Measurements from ENCODE around the gene PLA2G4E. TPM values are rescaled to one million over a fixed set of nuclear protein-coding genes. Genes with fewer than 3 reads are reported as not detected.

Gene PLA2G4E
- total RNA-seq, 4 donors from 2014 or later: not detected

DNA sequence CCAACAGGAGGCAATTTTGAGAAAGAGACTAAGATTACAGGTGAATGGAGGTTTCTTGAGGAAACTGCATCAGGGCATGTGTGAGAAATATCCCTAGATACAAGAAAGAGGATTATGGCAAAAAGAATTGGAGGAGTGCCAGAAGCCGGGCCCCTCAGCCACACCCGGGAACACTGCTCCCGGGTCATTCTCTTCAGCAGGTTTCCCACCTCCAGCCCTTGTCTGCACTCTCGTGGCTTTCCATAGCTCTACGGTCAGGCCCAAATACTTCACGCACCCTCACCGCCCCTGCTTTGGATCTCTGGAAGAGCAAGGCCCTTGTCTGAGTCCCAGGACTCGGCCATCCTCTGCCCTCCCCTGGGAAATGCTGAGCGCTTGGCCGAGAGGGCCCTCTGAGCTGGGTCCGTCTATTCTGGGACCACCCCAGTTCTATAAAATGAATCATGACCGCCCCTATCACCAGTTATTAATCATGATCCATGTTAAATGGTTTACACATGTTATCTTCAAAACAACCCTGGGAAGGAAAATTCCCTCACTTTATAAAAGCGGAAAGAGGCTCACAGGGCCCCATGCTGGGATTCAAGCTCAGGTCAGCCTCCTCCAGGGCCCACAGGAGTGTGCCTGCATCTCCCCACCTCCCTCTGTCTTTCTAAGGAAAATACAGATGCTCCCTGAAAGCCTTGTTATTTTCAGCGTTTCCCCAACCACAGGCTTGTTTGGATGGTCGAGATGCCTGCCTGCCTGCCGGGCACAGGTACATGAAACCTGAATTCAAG, 88.1 kb downstream of the PLA2G4E start:
- H3K27me3 ChIP-seq: no peaks in the 10 kb centered on the region
- DNase-seq (no peak), ATAC-seq (no peak)
- peaks cover 24 to 53% of the 10 kb centered on the region in 2 donors for H3K4me1 ChIP-seq
- intact Hi-C loops (cut with DNase I; ENCODE audit: low total_unique reads) (no loop called here), in situ Hi-C loops (cut with MboI; ENCODE audit: low sequenced_read_pairs in 4 of 4) (no loop called here)
- peak overlapping the region in 3 of 4 donors; percentile 62 to 69 (median 69) for H3K27ac ChIP-seq
- no peaks in the 10 kb centered on the region for H3K36me3 ChIP-seq
- no peak overlapping the region for H3K4me3 ChIP-seq
- H3K9me3 ChIP-seq: no peaks in the 10 kb centered on the region
- TF ChIP-seq, protein P1, sequence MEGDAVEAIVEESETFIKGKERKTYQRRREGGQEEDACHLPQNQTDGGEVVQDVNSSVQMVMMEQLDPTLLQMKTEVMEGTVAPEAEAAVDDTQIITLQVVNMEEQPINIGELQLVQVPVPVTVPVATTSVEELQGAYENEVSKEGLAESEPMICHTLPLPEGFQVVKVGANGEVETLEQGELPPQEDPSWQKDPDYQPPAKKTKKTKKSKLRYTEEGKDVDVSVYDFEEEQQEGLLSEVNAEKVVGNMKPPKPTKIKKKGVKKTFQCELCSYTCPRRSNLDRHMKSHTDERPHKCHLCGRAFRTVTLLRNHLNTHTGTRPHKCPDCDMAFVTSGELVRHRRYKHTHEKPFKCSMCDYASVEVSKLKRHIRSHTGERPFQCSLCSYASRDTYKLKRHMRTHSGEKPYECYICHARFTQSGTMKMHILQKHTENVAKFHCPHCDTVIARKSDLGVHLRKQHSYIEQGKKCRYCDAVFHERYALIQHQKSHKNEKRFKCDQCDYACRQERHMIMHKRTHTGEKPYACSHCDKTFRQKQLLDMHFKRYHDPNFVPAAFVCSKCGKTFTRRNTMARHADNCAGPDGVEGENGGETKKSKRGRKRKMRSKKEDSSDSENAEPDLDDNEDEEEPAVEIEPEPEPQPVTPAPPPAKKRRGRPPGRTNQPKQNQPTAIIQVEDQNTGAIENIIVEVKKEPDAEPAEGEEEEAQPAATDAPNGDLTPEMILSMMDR (IDR thresholded peaks at IDR 0.05 in 4 of 5, conservative IDR thresholded peaks at IDR 0.05 in 1 of 5): no peak
- no peak for TF ChIP-seq POLR2A (IDR thresholded peaks at IDR 0.05)

DNA sequence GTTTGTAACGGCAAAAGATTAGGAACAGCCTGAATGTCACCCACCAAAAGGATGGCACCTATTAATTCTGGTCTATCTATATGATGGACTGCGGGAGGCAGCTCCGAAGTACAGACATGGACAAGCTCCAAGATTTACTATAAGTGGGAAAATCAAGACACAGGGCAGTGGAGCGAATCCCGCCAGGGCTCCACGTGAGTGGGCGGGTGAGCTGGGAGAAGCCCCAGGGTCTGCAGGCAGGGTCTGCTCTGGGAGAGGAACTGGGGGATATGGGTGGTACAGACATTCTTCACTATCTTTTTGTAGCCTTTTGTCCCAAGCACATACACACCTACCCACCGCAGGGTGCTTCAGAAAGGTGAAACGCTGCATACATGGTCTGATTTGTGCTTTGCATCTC, 88.7 kb downstream of the PLA2G4E start:
- Histone ChIP-seq H3K36me3 (no peaks in the 10 kb centered on the region), H3K4me1 (peaks cover 24 to 56% of the 10 kb centered on the region in 2 donors), H3K4me3 (no peak overlapping the region), H3K27ac (peak overlapping the region in 1 of 4 donors; percentile 69), H3K9me3 (no peaks in the 10 kb centered on the region), H3K27me3 (no peaks in the 10 kb centered on the region)
- ATAC-seq: no peak
- in situ Hi-C loops (cut with MboI; ENCODE audit: low sequenced_read_pairs in 4 of 4): no loop called here
- DNase-seq: no peak
- intact Hi-C loops (cut with DNase I; ENCODE audit: low total_unique reads): no loop called here
- TF ChIP-seq, protein P1 (IDR thresholded peaks at IDR 0.05 in 4 of 5, conservative IDR thresholded peaks at IDR 0.05 in 1 of 5): no peak
- TF ChIP-seq POLR2A (IDR thresholded peaks at IDR 0.05): no peak

Other genes with a start within 250 kb of the PLA2G4E start
- 1 to 10 TPM; 4.2 to 8.4 (median 5.4) TPM for gene MAPKBP1, start 246.6 kb downstream of the PLA2G4E start, total RNA-seq
- gene JMJD7, start 192.9 kb downstream of the PLA2G4E start, total RNA-seq: 1 to 10 TPM; 1.7 to 7.6 (median 3.9) TPM
- gene PLA2G4B, start 182.2 kb downstream of the PLA2G4E start, total RNA-seq: 10 to 100 TPM in 1 of 4 donors, under 1 TPM in 1, not detected in 2; 0.13 to 11.5 TPM
- gene SPTBN5, start 127.0 kb downstream of the PLA2G4E start, total RNA-seq: under 1 TPM in 3 of 4 donors, not detected in 1; 0.03 to 0.05 (median 0.04) TPM
- 1 to 10 TPM; 3.8 to 7.1 (median 4.3) TPM for gene EHD4, start 48.5 kb downstream of the PLA2G4E start, total RNA-seq
- gene PLA2G4D, start 73.5 kb upstream of the PLA2G4E start, total RNA-seq: under 1 TPM in 1 of 4 donors, not detected in 3; 0.10 TPM
- gene PLA2G4F, start 135.6 kb upstream of the PLA2G4E start, total RNA-seq: 1 to 10 TPM; 1.0 to 8.4 (median 4.9) TPM
- gene VPS39, start 187.3 kb upstream of the PLA2G4E start, total RNA-seq: 10 to 100 TPM; 28.8 to 41.8 (median 35.2) TPM